Upper lobe of left lung (tissue), 6 donors: ENCODE measurements around the gene PCDHGB4. TPM values are rescaled to one million over a fixed set of nuclear protein-coding genes. Genes with fewer than 3 reads are reported as not detected.

Experiments
- ATAC-seq, 2 donors: fragments of 200-7000 bp; cut with Tn5 transposase; one replicate each; pipeline ENCODE4 v1.9.1; 2022; ENCODE audit warnings: mild to moderate bottlenecking in 2 of 2, moderate library complexity in 2 of 2; ENCODE audit not compliant: low FRiP score in 2 of 2
- DNase-seq, 2 donors: peaks; one replicate each; pipeline ENCODE4 v3.0.0-alpha.2; 2019 to 2020
- H3K27ac ChIP-seq, 4 donors: fragments of 200-600 bp; sonication (generic); one replicate each; pipeline ENCODE4 v1.5.1; 2016 to 2019
- H3K27me3 ChIP-seq, 4 donors: fragments of 200-600 bp; sonication (generic); one replicate each; pipeline ENCODE4 v1.5.1; 2017 to 2019
- H3K36me3 ChIP-seq, 4 donors: fragments of 200-600 bp; sonication (generic); one replicate each; pipeline ENCODE4 v1.5.1; 2016 to 2019
- H3K4me1 ChIP-seq, 4 donors: fragments of 200-600 bp; sonication (generic); one replicate each; pipeline ENCODE4 v1.5.1; 2018 to 2019
- H3K4me3 ChIP-seq, 4 donors: fragments of 200-600 bp; sonication (generic); one replicate each; pipeline ENCODE4 v1.5.1; 2017 to 2019; ENCODE audit warnings: mild to moderate bottlenecking in 2 of 4, moderate library complexity in 1 of 4
- H3K9me3 ChIP-seq, 4 donors: fragments of 200-600 bp; sonication (generic); one replicate each; pipeline ENCODE4 v1.5.1; 2018 to 2019
- EP300 ChIP-seq, 4 donors: sonication (generic); formaldehyde crosslinking; IDR thresholded peaks; one replicate each; pipeline ENCODE4 v1.5.1; 2017; ENCODE audit warnings: antibody characterized with exemption in 4 of 4, control low read depth in 2 of 4
- POLR2A ChIP-seq, 4 donors: fragments of 450-650 bp; IDR thresholded peaks; one replicate each; pipeline ENCODE4 v1.5.1; 2016 to 2017; ENCODE audit warnings: antibody characterized with exemption in 4 of 4, mild to moderate bottlenecking in 2 of 4
- POLR2AphosphoS5 ChIP-seq, 2 donors: sonication (generic); formaldehyde crosslinking; IDR thresholded peaks; one replicate each; pipeline ENCODE4 v1.5.1; 2017; ENCODE audit warnings: antibody characterized with exemption in 2 of 2
- WGBS, 2 donors: methylation state at CpG; one replicate each; pipeline ENCODE4 v1.1.5; 2017 to 2018; 5-methylcytosine and 5-hydroxymethylcytosine counted together
- total RNA-seq, 6 donors: library from RNA; depleted of rRNA in 4 of 6; stranded (reverse); fragments of >200 nt in 4 of 6; gene quantifications; one replicate each; pipeline versions ENCODE4 v1.1.0 to v1.2.1, GENCODE V29; 2016 to 2021
- TF ChIP-seq, protein P1 (sequence below), 6 experiments: fragments of 450-650 bp in 4 of 6; fragments of 200-600 bp in 2 of 6; sonication (generic) in 2 of 6; IDR thresholded peaks; one replicate each; pipeline ENCODE4 v1.5.1; 2016 to 2019; ENCODE audit warnings: antibody characterized with exemption in 6 of 6
- donor health status: DM: no; HTN: no; CAD: no; lungs with moderate emphysema.
- donor health status: DM: no; HTN: yes; CAD: no; lungs with severe emphysema.

The PCDHGB4 gene
- total RNA-seq, 6 donors from 2014 or later = 2.4 to 6.5 (median 2.9) TPM

DNA sequence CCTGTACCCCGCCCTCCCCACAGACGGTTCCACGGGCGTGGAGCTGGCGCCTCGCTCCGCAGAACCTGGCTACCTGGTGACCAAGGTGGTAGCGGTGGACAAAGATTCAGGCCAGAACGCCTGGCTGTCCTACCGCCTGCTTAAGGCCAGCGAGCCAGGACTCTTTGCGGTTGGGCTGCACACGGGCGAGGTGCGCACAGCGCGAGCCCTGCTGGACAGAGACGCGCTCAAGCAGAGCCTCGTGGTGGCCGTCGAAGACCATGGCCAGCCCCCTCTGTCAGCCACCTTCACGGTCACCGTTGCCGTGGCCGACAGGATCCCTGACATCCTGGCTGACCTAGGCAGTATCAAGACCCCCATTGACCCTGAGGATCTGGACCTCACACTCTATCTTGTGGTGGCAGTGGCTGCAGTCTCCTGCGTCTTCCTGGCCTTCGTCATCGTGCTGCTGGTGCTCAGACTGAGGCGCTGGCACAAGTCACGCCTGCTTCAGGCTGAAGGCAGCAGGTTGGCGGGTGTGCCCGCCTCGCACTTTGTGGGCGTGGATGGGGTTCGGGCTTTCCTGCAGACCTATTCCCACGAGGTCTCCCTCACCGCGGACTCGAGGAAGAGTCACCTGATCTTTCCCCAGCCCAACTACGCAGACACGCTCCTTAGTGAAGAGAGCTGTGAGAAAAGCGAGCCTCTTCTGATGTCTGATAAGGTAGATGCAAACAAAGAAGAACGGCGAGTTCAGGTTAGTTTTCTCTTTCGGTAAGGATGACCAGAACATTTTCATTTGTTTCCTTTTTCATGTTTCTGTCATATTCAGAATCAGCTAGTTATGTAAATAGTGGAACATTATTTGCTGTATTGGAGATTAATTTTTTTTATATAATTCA lies 21.2 kb upstream of the PCDHGB4 start:
- DNase-seq (peak in 1 of 2 donors; percentile 56), ATAC-seq (no peak)
- Histone ChIP-seq H3K27me3 (peaks cover 0 to 7% (median 0%) of the 10 kb centered on the region in 4 donors), H3K4me1 (no peaks in the 10 kb centered on the region), H3K9me3 (peaks cover 64 to 85% (median 80%) of the 10 kb centered on the region in 4 donors), H3K4me3 (no peak overlapping the region), H3K36me3 (no peaks in the 10 kb centered on the region), H3K27ac (no peak overlapping the region)
- TF ChIP-seq EP300 (IDR thresholded peaks at IDR 0.05) (no peak), POLR2AphosphoS5 (IDR thresholded peaks at IDR 0.05) (no peak), POLR2A (IDR thresholded peaks at IDR 0.05) (no peak)
- TF ChIP-seq, protein P1, sequence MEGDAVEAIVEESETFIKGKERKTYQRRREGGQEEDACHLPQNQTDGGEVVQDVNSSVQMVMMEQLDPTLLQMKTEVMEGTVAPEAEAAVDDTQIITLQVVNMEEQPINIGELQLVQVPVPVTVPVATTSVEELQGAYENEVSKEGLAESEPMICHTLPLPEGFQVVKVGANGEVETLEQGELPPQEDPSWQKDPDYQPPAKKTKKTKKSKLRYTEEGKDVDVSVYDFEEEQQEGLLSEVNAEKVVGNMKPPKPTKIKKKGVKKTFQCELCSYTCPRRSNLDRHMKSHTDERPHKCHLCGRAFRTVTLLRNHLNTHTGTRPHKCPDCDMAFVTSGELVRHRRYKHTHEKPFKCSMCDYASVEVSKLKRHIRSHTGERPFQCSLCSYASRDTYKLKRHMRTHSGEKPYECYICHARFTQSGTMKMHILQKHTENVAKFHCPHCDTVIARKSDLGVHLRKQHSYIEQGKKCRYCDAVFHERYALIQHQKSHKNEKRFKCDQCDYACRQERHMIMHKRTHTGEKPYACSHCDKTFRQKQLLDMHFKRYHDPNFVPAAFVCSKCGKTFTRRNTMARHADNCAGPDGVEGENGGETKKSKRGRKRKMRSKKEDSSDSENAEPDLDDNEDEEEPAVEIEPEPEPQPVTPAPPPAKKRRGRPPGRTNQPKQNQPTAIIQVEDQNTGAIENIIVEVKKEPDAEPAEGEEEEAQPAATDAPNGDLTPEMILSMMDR (IDR thresholded peaks at IDR 0.05) = no peak
- WGBS, 2 donors = 32 to 36% methylated on average over 15 to 44 of the region's 46 CpGs

DNA sequence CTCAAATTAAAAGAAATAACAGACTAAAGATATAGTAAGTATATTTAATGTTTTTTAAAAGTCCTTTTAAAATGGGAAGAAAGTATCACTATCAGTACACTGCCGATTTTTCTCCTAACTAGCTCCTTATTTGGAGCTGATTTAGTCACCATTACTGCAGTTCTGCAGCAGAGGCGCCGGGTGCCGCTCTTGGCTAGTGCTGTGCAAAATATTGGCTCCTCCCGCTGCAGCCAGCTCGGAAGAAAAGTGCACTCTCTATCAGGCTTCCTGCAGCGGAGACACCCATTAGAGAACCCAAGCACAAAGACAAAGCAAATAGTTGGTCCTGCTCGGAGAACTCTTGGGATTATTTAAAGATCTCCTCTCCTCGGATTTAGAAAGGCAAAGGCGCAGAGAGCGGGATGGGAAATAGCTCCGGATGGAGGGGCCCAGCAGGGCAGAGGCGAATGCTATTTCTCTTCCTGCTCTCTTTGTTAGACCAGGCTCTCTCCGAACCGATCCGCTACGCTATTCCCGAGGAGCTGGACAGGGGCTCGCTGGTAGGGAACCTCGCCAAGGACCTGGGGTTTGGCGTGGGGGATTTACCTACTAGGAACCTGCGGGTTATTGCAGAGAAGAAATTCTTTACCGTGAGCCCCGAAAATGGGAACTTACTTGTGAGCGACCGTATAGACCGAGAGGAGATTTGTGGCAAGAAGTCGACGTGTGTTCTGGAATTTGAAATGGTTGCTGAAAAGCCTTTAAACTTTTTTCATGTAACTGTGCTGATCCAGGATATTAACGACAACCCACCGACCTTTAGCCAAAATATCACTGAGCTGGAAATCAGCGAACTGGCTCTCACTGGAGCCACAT lies 17.3 kb upstream of the PCDHGB4 start, which contains the start of gene PCDHGB3:
TSS of gene PCDHGB3 (plus strand) at position 249 of the 855 bp plus-strand sequence. CDS start at position 402, 153 bp downstream.
- H3K4me1 ChIP-seq = no peaks in the 10 kb centered on the region
- H3K27me3 ChIP-seq = peaks cover 0 to 3% (median 0%) of the 10 kb centered on the region in 4 donors
- H3K4me3 ChIP-seq = peak within 1 kb of the TSS in 2 of 4 donors; percentile 21 to 34
- no peaks in the 10 kb centered on the region for H3K36me3 ChIP-seq
- peak in 1 of 2 donors; percentile 13 for DNase-seq
- no peak for TF ChIP-seq EP300 (IDR thresholded peaks at IDR 0.05)
- TF ChIP-seq, protein P1 (IDR thresholded peaks at IDR 0.05) = peak in 1 of 6 experiments; percentile 23
- WGBS, 2 donors = 19 to 28% methylated on average over 24 to 32 of the region's 32 CpGs
- peak in 1 of 2 donors; percentile 48 for ATAC-seq
- H3K9me3 ChIP-seq = peaks cover 65 to 89% (median 83%) of the 10 kb centered on the region in 4 donors
- no peak within 1 kb of the TSS for H3K27ac ChIP-seq

DNA sequence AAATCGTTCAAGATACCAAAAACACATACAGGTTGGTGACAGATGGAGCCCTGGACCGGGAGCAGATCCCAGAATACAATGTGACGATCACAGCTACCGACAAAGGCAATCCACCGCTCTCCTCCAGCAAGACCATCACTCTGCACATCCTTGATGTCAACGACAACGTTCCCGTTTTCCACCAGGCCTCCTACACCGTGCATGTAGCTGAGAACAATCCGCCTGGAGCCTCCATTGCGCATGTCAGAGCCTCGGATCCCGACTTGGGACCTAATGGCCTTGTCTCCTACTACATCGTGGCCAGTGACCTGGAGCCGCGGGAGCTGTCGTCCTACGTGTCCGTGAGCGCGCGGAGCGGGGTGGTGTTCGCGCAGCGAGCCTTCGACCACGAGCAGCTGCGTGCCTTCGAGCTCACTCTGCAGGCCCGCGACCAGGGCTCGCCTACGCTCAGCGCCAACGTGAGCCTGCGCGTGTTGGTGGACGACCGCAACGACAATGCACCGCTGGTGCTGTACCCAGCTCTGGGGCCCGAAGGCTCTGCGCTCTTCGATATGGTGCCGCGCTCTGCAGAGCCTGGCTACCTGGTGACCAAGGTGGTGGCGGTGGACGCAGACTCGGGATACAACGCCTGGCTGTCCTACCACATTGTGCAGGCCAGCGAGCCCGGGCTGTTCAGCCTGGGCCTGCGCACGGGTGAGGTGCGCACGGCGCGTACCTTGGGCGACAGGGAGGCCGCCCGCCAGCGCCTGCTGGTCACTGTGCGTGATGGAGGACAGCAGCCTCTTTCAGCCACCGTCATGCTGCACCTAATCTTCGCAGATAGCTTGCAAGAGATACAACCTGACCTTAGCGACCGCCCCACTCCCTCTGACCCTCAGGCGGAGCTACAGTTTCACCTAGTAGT lies 15.7 kb upstream of the PCDHGB4 start:
- Histone ChIP-seq H3K27ac (no peak overlapping the region), H3K9me3 (peaks cover 55 to 89% (median 79%) of the 10 kb centered on the region in 4 donors), H3K36me3 (no peaks in the 10 kb centered on the region), H3K4me3 (no peak overlapping the region), H3K4me1 (no peaks in the 10 kb centered on the region), H3K27me3 (peaks cover 0 to 3% (median 0%) of the 10 kb centered on the region in 4 donors)
- ATAC-seq (no peak), DNase-seq (peak in 1 of 2 donors; percentile 73)
- 33 to 36% methylated on average over 32 to 50 of the region's 69 CpGs for WGBS, 2 donors
- TF ChIP-seq POLR2AphosphoS5 (IDR thresholded peaks at IDR 0.05) = no peak

DNA sequence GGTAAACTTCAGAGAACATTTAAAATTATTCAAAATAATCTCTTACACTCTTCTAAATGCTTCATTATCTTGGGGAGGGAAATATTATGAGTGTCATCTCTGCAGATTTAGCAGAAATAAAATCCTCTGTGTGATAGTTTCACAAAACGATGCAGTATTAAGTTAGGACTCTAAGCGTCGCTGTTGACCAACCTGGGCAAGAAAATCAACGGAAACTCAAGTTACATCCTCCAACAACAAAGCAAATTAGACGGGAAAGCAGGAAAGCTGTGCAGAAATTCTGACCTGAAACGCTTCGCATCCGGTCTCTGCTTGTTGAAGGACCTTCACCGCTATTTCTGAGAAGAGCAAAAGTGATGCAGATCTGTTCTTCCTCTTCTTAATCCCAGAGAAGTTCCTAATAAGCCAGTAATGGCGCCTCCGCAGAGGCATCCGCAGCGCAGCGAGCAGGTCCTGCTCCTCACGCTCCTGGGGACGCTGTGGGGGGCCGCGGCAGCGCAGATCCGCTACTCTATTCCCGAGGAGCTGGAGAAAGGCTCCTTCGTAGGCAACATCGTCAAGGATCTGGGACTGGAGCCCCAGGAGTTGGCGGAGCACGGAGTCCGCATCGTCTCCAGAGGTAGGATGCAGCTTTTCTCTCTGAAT lies 13.7 kb upstream of the PCDHGB4 start, which contains the start of gene PCDHGA6:
TSS of gene PCDHGA6 (plus strand) at position 219 of the 645 bp plus-strand sequence. CDS start at position 412, 193 bp downstream.
- Histone ChIP-seq H3K4me3 (peak within 1 kb of the TSS in 3 of 4 donors; percentile 7 to 33 (median 7)), H3K4me1 (no peaks in the 10 kb centered on the region), H3K27ac (no peak within 1 kb of the TSS), H3K27me3 (no peaks in the 10 kb centered on the region), H3K36me3 (no peaks in the 10 kb centered on the region), H3K9me3 (peaks cover 68 to 89% (median 83%) of the 10 kb centered on the region in 4 donors)
- WGBS, 2 donors = 13 to 21% methylated on average over 22 to 27 of the region's 27 CpGs
- DNase-seq = peak in 1 of 2 donors; percentile 59
- TF ChIP-seq, protein P1 (IDR thresholded peaks at IDR 0.05) = peak in 2 of 6 experiments; percentile 10 to 25
- TF ChIP-seq POLR2A (IDR thresholded peaks at IDR 0.05) = no peak
- ATAC-seq = no peak
